HG03108 (cell line): Measurements from ENCODE around the gene SCD5.

Experiments
- ATAC-seq: cut with Tn5 transposase; IDR thresholded peaks from one replicate; pipeline ENCODE4 v1.9.1; 2021; ENCODE audit warnings: moderate library complexity; ENCODE audit not compliant: unreplicated experiment

SCD5 gene

DNA sequence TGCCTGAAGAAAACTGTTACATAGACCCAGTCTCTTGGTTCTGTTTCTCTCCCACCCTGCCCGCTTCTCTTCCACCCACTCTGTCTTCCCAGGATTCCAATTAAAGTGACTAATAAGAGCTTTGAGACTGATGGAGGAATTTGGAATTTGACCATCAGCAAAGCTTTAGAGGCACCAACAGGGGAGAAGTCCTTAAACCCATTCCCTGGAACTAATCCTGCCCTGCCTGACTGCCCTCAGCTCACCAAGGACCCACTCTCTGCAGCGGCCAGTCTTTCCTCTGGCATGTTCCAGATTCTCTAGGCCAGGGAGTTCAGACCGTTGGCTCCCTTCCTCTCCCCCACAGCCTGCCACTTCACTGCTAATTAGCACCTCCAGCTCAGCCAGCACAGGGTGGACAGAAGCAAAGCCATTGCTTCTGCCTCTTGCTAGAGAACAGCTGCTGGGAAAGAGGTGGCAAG lies 23.9 kb downstream of the SCD5 start:
- ATAC-seq, result no peak

DNA sequence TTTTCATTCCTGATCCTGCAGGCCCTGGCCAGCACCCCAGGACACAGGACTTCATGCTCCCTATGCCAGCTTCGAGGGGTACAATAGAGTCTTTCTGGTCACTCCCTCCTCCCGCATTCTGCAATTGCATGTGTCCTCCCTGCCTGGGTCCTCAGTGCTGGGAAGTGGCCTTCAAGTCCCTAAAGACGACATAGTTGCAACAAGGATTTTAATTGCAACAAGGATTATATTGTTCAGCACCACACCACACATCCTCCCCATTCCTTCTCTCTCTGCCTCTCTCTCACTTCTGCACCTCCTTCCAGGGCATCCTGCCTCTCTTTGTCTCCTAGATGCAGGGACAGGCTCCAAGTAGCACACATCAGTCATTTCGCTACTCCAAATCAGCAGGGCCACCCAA lies 25.5 kb downstream of the SCD5 start:
- ATAC-seq, result no peak

DNA sequence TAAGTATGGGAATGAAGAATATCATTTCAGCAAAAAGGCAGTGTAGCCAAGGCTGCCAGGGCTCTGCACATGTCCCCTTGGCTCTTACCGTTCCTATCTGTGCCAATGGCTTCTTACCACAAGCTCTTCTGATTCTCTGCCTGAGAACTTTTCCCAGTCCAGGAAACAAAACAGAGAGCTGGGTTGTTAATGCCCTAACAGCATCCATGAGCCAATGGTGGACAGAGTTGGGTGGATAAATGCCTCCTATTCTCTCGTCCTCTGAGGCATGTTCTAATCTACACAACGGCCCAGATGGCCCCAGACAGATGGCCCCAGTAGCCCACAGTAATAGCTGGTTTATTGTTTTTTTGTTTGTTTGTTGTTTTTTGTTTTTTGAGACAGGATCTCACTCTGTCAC lies 28.0 kb downstream of the SCD5 start:
- ATAC-seq, result no peak

DNA sequence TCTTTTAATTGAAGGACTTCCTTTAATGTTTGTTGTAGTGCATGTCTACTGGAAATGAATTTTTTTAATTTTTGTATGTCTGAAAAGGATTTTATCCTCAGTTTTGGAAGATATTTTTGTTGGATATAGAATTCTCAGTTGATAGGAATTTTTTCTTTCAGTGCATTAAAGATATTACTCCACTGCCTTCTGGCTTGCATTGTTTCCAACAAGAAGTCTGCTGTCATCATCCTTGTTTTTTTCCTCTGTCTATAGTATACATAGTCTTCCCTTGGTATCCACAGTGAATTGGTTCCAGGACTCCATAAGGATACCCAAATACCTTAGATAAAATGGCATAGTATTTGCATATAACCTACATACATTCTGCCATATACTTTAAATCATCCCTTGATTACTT lies 33.5 kb downstream of the SCD5 start:
- ATAC-seq, result no peak

DNA sequence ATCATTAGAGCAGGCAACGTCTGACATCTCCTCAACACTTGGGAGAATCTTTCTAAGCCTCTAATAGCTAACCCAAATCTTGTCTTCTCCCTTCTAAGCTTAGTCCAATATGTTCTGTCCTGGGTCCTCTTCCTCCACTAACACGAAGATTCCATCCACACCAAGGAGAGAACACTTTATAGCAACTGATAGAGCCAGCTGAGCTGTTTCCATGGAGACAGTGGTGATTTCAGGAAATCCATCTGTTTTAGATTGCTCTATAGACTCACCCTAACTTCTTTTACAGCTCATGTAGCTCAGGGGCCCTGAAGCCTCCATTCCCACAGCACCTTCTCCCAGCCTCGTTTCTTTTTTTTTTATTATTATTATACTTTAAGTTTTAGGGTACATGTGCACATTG lies 37.4 kb downstream of the SCD5 start:
- ATAC-seq, result no peak

DNA sequence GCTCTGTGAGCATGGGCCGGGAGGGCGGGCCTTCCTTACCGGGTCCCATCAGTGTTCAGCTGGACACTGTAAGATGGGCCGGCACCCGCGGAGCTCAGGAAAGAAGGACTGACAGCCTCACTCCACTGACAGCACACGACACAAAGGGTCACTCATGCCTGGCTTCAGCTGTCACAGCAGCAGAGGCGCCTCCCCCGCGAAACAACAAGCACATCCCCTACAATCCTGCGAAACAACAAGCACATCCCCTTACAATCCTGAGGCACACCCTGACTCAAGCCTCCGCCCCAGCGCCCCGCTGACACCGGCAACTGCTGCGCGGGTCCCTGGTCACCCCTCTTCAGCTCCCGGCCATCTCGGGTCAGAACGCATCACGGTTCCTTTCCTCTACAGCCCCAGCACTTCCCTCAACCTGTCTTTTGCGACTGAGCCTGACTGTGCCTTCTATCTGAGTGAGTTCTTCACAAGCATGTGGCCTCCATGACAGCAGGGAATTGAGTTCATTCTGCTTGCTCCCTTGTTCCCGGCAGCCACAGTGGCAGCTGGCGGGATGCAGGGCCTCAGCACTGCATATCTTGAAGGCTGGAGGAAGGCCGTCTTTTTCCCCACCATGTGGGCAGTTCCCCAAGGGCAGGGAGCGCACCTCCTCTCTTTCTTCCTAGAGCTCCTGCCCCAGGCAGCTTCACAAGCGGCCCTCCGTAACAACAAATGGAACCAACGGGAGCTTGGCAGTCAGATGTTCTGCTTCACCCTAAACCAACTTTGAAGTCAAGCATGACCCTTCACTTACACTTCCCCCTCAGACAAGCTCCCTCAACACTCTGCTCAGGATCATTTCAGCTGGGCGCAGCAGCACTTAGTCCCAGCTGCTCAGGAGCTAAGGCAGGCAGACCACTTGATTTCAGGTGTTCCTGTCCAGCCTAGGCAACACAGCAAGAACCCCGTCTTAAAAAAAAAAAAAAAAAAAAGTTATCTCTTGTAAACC lies 39.6 kb downstream of the SCD5 start:
- ATAC-seq, result no peak

DNA sequence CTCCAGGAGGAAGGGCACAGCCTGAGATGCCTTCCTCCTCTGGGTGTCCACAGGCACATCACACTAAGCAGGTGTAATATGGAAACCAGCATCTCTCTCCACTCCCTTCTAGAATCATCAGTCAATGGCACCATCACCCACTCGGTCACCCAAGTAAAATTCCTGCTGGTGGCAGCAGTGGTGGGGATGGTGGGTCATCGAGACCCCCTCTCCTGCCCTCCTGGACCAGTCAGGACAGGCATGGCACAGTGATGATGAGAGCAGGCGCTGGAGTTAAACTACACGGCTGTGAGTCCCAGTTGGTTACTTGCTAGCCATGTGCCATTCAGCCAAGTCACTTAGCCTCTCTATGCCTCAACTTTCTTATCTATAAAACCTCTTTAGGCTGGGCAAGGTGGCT lies 42.5 kb downstream of the SCD5 start:
- ATAC-seq, result no peak

DNA sequence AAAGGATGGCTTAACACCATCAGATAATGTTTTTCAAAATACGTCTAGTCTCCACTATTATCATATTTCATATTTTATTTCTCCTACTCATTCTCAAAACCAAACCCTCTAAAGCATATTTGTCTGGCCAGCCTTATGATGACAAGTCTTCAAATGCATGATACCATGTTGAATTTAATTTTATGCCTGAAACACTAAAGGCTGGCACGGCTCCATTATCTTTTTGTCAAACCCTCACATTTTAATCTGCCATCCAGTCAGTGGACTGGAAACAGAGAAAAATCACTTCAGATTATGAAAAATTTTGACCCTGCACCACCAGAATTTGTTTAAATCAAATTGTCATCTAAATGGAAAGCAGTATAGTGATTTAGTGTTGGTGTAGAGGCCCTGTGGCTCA lies 42.9 kb downstream of the SCD5 start:
- ATAC-seq, result no peak

DNA sequence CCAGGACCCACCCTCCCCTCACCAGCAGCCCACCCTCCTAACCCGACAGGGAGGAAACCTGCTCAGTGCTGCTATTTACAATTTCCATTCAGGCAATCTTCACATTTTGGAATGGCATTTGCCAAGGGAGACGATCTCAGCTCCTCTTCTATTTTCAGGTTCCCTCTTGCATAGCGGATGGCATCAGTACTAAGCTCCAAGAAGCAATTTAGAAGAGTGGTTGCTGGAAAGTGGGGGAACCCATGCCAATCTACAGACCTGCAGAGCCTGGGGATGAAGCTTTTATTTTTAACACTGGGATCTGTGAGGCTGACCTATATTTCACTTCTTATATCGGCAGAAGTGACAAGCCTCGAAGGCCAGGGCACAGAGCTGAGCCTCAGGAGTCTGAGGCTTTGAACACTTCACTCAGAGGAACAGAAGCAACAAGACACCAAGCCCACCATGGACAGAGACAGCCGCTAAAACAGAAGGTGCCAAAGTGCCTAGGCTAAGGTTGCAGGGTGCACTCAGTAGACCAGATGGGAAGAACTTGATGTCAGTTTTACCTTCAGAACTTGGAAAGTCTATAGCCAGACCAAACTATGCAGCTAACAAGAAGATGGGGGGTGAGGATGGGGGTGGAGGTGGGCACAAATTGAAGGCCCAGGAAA lies 44.0 kb downstream of the SCD5 start:
- ATAC-seq, result no peak

DNA sequence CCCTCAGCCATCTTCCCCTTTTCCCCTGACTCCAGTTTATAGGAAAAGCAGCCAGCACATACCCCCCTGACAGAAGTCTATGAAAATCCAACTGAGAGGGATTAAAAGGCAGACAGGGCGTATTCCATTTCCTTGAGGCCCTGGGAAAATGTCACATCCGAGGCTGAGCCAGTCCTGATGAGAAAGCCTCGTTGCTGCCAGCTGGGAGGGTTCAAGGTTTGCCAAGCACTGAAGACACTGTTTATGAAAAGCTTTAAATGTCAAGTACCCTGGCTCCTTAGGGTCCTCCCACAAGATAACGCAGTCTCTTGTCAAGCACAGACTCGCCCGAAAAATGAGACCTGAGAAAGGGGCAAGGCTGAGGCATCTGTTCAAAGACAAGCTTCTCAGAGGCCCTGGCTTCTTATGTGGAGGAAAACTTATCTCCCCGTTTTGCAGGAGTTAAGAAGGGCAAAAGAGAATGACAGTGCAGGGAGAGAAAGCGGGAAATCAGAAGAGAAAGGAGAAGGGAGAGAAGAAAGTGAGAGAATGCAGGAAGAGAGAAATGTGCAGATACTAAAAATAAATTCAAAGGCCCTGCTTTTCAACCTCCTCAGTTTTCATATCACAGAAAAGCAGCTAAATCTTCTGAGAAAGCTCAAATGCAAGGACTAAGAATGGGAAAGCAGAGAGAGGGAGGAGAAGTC lies 44.7 kb downstream of the SCD5 start:
- ATAC-seq, result no peak

DNA sequence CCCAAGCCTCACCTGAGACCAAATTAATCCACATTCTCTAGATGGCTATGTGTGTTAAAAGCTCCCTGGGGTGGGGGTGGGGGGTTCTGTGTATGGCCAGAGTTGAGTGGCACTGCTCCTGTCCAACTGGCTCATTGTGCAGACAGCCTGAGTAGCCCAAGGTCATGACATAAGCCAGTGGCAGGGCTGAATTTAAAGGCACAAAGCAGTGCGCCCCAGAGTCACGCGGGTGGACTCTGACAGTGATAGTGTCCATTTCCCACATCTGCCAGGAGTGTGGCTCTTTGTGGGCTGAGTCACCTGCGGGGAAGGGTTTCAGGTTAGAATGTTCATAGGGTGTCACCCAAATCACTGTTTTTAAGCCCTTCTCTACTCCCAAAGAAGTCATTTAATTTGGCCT lies 45.4 kb downstream of the SCD5 start:
- no peak for ATAC-seq

DNA sequence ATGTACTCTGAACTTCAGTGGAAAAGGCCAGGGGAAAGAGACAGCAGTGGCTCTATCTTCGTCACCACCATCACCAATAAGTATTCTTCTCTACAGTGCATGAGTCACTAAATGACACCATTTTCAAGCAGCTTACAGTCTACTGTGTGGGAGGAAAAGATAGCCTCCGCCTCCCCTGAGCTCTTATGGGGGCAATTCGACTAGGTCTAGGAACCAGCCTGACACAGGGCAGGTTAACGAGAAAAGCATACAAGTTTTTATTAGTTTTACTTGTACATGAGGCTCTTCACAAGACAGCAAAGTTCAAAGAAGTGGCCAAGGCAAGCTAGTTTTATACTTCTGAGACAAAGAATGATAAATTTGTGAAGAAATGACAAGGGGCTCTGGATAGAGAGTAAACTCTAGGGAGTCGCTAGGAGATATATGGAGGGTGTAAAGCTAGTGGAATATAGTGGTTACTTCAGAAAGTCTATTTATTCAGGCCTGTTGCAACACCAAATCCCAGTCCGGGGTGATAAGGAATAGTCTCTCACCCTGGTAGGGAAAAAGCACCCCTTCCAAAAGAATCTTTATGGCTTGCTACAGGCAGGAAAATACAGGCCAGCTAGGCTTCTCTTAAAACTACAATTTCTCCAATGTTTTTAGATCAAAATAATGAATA lies 49.7 kb downstream of the SCD5 start:
- no peak for ATAC-seq

DNA sequence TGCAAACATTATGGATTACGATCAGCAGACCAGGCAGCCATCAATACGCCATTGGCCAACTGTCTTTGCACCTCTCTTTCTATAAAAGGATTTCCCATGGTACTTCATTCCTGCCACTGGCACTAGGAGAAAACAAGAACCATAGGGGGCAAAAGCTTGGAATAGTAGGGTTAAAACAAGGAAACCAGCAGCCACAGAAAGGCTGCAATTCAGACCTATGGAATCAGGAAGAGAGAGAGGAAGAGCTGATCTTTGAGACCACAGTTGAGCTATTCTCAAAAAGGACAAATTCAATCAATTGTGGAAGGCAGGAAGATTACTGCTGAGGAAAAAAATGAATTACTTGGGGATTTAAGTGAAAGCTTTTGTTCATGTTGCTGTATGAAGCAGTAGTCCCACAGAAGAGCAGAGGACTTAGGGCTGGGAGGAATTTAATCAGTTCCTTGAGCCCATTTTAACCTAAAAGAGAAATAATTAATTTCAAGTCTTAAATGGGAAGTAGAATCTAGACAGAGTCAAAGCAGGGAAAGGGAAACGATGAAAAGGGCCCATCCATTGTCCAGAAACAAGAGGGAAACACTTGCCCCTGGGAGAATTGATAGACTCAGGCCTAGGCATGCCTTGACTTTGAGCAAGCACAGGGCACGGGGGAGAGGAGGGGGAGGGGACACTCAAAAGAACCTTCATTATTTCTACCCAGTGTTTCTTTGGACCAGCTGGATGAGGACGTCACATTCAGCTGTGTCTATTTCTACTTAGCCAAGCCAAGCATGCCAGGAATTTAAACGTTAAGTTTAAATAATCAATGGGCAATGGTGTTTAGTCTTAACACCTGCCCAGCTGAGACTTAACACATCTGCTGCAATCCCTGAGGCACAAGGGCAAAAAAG lies 50.7 kb downstream of the SCD5 start:
- ATAC-seq, result no peak

DNA sequence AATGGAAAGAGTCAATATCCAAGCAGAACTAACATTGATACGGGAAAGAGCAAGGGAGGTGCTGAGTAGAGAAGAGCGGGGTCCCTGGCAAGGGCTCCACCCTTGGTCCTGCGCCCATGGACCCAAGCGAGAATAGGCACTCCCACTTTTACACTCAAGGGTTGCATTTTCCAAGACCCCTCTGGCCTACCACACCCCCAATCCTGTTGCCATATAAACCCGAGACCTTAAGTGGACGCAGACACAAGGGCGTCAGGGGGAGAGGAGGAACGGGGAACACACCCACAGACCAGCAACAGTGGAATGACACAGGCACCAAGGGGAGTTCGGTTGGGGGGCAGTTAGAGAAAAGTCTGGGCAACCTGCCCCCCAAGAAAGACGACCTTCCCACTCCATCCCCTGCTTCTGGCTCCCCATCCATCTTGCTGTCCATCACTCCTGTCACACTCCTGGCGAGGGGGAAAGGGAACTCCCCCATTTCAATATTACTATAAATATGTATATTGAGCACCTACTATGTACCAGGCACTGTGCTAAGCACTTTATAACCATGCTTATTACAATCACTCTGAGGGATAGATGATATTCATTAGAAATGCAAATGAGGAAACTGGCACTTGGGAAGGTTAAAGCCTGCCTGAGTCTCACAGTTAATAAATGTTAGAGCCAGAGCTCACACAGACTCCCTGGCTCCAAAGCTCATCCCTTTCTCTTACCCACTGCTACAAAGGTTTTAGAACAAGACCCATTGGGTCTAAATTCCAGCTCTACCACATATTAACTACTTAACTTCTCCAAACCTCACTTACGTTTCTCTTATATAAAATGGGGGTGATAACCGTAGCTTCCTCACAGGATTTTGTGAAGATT lies 51.7 kb downstream of the SCD5 start:
- no peak for ATAC-seq

DNA sequence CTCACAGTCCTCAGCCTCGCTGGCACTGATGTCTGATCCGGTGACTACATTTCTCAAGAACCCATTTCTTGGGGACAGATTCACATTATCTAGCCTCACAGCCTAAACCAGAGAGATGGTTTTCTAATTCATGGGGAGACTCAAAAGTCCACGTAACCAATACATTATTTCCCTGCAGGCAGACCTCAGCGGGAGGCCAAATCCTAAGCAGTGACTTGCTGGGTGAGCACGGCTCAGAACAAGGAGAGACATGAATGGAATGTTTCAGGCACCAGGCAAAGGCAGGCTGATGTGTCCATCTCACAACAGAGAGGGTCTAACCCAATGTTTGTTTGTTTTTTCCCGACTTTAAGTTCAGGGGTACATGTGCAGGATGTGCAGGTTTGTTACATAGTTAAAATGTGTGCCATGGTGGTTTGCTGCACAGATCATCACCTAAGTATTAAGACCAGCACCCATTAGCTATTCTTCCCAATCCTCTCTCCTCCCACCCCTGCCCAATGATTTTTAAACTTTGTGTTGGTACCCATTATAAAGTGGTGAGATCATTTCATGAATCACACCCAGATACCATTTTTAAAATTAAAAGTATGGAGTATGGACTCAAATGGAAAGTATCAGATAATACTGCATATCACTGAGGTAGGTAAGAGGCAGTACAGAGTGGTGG lies 53.3 kb downstream of the SCD5 start:
- no peak for ATAC-seq

DNA sequence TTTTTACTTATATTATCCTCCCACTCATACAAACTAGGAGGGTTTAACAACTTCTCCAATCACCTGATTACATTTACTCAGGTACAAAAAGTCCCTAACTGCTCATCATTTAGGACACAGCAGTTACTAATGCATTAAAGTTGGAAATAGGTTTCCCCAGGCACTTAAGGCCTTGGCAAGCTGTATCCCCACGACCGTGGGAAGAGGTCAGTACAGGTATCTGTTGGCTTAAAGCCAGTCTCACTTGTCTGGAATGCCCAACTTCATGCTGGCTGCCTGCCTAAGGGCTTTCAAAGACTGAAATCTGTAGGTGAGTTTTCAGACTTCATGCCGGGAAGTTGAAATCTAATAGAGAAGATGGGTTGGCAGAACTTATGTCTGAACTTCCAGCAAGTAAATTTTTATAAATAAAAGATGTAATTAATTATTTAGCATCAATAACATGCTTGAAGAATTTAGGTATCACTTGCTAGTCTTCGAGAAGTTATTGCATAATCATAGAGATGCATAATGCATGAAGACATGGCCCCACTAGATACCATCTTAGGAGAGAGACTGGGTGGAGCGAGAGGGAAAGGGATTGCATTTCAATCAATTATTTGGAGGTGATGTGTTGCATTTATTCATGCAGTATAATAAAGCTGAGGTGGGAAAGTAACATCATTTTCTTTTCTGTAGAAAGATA lies 54.2 kb downstream of the SCD5 start:
- no peak for ATAC-seq

DNA sequence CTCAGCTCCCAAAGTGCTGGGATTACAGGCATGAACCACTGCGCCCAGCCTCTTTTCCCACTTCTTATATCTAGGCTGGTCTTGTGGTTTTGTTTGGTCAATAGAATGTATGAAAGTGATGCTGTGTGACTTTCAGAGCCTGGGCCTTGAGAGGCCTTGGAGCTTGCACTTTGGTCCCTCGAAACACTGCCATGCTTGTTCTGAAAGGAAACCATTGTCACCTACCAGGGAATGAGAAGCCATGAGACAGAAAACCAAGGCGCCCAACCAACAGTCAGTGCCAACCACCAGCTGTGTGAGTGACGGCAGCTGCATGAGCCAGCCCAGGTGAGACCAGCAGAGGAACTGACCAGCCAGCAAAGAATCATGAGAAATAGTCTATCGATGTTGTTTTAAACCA lies 57.4 kb downstream of the SCD5 start:
- ATAC-seq, result no peak
